Measurements from ENCODE around the gene AGAP9.
"Not testable (repeated sequence)": the region's sequence is repeated elsewhere in the genome, so short reads cannot be mapped to it uniquely, and the experiment has no call there.

AGAP9 gene

DNA sequence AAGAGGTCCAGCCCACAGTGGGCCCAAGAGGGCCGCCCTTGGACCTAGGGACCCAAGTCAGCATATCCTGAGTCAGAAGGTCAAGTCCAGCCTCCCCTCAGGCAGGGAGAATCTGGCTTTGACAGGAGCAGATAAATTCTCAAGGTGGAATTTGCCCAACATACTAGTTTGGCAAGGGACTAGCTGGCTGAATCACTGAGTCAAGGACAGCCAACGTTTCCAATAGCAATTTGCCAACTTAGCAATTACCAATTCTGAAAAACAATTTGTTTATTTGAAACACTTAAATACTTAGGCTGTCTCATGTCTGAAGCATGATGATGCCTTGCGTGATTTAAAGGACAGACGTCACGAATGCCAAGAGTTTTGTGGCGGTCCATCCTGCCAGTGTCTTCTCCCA lies 29.2 kb downstream of the AGAP9 start:
- DNase-seq (ENCODE audit: low read depth); H3K4me3 ChIP-seq (ENCODE audit: control insufficient read depth, low read depth, low read length): not testable (repeated sequence)

DNA sequence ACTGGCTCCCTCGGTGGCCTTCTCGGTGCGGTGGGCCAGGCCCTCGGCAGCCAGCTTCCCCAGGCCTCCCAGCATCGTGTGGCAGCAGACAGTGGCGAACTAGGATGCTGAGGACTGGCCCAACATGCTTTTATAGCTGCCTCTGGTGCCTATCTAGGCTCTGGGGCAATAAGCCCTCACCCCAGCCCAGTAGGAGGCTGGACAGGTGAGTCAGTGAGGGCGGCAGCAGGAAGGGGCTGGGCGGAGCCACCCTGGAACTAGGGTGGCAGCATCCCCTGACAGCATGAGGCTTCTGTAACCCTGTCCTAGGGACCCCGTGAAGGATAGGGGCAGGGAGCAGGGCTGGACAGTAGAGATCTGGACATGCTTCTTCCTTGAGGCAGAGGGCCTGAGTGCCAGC lies 31.8 kb downstream of the AGAP9 start, which contains the start of gene FAM25G:
TSS of gene FAM25G (minus strand) at position 101 of the 400 bp plus-strand sequence. CDS start at position 75, 26 bp downstream.
- not testable (repeated sequence) for H3K4me3 ChIP-seq (ENCODE audit: control insufficient read depth, low read depth, low read length)

DNA sequence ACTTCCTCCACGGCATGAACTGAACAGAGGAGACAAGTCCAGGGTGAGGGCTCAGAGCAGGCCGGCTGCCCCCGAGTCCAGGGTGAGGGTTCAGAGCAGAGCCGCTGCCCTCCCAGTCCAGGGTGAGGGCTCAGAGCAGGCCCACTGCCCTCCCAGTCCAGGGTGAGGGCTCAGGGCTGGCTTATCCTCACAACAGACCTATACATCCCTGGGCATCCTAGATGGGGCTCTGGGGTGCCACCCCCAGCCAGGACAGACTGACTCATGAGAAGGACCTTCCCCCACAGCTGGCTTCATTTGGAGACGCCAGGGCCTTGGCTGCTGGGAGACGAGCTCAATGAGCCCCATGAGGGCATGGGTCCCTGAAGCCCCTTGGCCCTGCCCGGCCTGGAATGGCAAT lies 33.8 kb downstream of the AGAP9 start:
- H3K4me3 ChIP-seq (ENCODE audit: control insufficient read depth, low read depth, low read length), result not testable (repeated sequence)

More for the DNA sequence above, 31.8 kb downstream of the AGAP9 start, which contains the start of gene FAM25G:
- not testable (repeated sequence) for DNase-seq (ENCODE audit: low read depth)

DNA sequence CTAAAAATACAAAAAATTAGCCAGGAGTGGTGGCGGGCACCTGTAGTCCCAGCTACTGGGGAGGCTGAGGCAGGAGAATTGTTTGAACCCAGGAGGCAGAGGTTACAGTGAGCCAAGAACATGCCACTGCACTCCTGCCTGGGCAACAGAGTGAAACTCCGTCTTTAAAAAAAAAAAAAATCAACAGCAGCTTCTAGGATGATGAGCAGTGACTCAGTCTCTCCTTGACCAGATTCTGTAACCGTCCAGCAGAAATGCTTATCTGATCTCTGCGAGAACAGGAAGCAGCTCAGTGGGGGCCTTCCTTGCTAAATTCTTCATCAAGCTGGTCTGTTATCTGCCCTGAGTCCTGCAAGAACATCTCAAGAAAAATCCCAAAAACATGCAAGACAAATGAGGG lies 37.5 kb downstream of the AGAP9 start:
- DNase-seq (ENCODE audit: low read depth), result peak; percentile 34
- not testable (repeated sequence) for H3K4me3 ChIP-seq (ENCODE audit: control insufficient read depth, low read depth, low read length)

More for the DNA sequence above, 33.8 kb downstream of the AGAP9 start:
- DNase-seq (ENCODE audit: low read depth), result not testable (repeated sequence)

DNA sequence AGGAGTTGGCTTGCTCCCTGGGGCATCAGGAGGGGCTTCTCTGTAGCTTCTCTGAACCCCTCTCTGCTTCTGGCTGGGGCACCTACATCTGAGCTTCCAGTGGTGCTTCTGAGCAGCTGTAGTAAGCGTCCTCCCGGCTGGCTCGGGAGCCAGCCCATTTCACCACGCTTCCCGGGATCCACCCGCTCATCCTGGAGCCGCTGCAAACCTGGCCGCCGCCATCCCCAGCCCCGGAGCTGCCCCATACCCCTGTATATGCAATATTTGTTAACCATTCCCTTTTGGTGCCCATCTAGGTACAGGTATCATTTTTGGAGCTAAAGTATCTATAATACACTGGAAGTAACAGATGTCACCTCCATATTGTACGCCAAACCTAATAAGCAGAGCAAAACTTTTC lies 38.7 kb downstream of the AGAP9 start:
- not testable (repeated sequence) for H3K4me3 ChIP-seq (ENCODE audit: control insufficient read depth, low read depth, low read length); DNase-seq (ENCODE audit: low read depth)

DNA sequence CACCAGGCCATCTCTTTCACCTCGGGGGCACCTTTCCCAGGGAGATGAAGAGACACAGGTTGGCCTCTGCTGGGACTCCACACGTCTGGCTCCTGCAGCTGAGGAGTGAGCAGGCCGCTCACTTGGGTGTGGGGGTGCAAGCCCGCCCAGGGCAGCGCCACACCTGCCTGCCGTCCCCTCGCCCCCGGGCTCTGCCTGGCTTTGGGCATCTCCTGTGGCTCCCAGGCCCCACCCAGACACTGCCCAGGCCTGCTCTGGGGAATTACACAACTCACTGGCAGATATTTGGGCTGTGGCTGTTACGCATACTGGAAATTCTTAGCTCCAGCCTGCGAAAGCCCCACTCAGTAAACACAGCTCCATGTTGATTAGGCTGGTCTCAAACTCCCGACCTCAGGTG lies 39.5 kb downstream of the AGAP9 start, which contains the start of gene ANXA8:
TSS of gene ANXA8 (minus strand) at position 193 of the 400 bp plus-strand sequence. CDS start at position 11, 182 bp downstream.
- not testable (repeated sequence) for H3K4me3 ChIP-seq (ENCODE audit: control insufficient read depth, low read depth, low read length); DNase-seq (ENCODE audit: low read depth)

DNA sequence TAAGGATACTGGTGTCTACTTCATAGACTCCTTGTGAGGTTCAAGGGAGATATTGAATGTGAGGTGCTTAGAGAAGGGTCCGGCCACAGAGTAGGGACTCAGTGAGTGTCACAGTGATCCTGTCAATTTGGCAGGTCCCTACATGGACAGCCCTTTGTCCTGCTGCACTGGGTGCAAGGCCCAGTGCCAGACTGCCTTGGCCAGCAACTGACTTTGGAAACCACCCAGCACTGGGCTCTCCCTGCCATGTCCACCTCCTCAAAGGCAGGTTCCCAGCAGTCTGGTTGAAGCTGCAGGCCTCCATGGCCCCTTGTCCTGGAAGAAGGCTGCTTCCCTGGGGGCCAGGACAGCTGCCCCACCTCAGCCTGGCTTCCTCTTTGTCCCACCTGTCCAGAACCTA lies 41.1 kb downstream of the AGAP9 start:
- DNase-seq (ENCODE audit: low read depth); H3K4me3 ChIP-seq (ENCODE audit: control insufficient read depth, low read depth, low read length): not testable (repeated sequence)

DNA sequence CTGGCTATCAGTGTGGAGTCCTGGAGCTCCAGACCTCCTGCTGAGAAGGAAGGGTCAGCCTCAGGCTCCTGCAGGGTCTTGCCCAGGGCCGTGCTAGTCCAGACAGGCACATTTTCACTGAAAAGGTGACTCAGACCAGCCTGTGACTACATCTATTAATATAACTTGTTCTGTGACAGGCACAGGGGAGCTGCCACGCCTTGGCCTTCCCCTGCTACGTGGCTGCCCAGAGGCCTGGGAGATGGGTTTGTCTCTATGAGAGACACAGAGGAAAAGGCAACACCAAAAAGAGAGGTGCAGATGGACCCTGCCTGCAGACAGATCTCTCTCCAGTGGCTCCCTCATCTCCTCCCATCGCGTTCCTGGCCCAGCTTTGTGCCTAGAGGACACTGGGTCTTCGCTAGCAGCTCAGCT lies 41.7 kb downstream of the AGAP9 start:
- not testable (repeated sequence) for DNase-seq (ENCODE audit: low read depth); H3K4me3 ChIP-seq (ENCODE audit: control insufficient read depth, low read depth, low read length)

DNA sequence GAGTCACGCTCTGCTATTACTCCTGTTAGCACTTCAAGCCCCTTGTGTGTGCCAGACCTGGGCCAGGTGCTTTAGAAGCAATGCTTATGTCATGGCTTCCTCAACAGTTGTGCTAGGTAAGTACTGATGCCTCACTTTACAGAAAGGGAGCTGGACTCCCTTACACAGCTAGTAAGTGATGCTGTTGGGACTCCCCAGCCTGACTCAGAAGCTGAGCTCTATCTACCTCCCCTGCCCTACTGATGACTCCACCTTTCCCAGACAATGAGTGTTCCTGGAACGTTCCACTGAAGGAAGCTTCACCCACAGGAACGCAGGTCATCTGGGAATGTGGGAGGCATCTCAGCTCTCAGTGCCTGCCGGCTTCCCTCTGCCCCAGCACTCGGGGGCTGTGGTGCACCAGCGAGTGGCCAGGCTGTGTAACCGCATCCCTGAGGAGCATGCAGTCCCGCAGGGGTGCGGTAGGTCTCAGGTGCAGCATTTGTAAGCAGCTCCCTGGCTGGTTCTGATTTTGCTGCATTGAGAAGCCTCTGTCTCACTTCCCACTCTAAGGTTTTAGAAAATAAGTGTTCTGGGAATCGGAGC lies 42.2 kb downstream of the AGAP9 start:
- not testable (repeated sequence) for H3K4me3 ChIP-seq (ENCODE audit: control insufficient read depth, low read depth, low read length)
- peak; percentile 25 for DNase-seq (ENCODE audit: low read depth)

DNA sequence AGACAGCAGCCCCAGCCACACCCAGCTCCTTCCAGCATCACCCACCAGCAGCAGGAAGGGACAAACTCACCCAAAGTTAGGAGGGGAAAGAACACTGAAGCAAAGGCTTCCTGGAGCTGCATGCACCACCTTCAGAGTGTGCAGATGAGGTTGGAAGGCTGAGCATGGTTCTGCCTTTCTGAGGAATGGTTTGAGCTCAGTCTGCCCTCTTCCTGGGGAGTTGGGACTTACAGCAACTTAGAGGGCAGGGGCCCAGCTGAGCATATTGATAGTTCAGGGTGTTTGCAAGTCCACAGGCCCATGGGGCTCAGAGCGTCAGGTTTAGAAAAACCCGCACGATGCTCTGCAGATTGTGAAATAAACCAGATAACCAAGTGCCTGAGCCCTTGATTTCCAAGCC lies 43.3 kb downstream of the AGAP9 start:
- H3K4me3 ChIP-seq (ENCODE audit: control insufficient read depth, low read depth, low read length); DNase-seq (ENCODE audit: low read depth): not testable (repeated sequence)

DNA sequence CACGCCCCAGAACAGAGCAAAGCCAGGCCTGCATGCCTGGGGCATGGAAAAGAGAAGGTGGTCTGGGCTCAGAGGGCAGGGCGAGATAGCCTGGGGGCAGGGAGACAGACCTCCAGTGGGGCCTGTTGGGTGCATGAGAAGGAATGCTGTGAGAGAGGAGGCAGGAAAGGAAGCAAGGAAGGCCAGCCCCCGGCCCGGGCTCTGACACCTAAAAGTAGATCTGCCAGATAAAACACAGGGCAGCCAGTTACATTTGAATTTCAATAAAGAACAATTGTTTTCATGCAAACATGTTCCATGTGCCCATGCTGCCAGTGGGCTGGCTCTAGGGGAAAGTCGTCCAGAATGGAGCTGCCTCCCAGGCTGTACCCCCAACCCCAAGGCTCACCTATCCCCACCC lies 45.3 kb downstream of the AGAP9 start:
- not testable (repeated sequence) for H3K4me3 ChIP-seq (ENCODE audit: control insufficient read depth, low read depth, low read length); DNase-seq (ENCODE audit: low read depth)

DNA sequence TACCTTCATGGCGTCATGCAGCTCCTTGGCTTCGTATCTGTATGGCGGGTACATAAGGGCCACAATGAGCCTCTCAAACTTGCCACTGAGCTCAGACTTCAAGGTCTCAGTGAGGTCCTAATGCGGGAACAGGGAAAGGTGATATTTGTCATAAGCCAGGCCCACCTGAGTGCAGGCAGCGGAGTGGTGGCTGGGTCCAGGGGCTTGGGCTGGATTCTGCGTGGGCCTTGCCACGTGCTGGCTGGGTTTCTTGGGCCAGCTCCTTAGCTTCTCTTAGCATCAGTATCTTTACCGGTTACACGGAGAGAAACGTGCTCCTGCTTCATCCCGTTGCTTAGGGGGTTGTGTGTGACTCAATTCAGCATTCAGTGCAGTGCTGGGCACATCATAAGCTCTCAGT lies 46.4 kb downstream of the AGAP9 start:
- H3K4me3 ChIP-seq (ENCODE audit: control insufficient read depth, low read depth, low read length); DNase-seq (ENCODE audit: low read depth): not testable (repeated sequence)

DNA sequence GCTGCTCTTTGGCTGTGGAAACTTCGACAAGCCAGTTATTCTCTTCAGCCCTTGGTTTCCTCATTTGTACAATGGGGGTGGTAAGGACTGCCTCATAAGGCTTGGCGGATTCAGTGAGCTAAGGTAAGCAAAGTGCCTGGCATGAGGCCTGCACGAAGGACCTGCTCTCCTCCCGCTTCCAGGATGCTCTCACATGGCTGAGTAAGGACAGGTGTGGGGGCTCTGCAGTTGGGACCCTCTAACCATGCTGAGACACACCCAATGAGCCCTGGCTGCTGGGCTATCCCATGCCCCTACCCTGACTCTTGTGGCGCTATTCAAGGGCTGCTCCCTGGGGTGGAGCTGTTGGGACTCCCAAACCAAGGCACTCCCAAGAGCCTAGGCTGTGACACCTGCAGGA lies 48.3 kb downstream of the AGAP9 start:
- not testable (repeated sequence) for H3K4me3 ChIP-seq (ENCODE audit: control insufficient read depth, low read depth, low read length); DNase-seq (ENCODE audit: low read depth)

DNA sequence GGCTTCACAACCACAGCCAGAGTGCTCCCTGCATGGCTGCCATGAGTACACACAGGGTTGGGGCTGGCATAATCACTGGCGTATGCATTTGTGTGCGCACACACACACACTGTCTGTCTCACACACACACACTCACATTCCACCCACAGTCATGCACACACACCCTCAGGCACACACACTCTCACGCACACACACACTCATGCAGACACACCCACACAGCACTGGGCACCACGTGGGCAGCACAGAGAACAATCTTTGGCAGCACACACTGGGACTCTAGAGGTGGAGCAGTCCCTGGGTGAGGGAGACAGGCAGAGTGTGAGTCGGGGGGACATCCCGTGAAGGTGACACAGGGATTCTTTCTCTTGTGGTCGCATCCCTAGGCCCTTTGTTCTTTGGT lies 49.9 kb downstream of the AGAP9 start:
- DNase-seq (ENCODE audit: low read depth); H3K4me3 ChIP-seq (ENCODE audit: control insufficient read depth, low read depth, low read length): not testable (repeated sequence)

DNA sequence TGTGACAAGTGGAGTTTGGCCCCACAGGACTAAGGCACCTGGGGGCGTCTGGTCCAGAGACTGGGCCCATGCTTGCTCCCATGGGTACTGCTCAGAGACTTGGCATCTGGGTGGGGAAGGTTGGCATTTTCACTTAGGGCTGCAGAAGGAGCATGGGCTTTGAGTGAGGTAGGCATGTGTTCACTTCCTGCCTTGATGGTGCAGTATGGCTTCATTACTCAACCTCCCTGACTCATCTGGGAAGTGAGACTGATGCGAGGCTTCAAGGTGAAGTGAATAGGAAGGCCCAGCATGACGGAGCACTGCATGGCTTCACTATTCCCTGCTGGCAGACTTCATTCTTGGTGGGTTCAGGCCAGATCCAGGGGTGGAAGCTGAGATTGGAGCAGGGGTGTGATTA lies 50.8 kb downstream of the AGAP9 start:
- H3K4me3 ChIP-seq (ENCODE audit: control insufficient read depth, low read depth, low read length); DNase-seq (ENCODE audit: low read depth): not testable (repeated sequence)

DNA sequence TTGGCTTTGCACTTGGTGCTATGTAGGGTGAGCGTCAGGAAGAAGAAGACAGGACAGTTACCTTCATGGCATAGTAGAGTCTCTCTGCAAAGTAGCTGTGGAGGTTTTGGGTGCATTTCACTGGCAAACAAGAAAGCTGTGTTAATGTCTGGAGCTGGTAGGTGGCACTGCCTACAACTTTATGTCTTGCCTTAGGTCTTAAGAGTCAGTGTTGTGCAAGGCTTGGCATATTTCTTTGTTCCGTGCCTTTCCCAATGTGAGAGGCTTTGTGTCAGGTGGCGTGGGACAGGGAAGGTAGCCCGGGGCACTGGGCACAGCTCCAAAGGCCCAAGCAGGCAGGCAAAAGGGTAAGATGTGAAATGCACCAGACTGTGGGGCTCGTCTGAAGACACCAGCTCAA lies 51.4 kb downstream of the AGAP9 start:
- not testable (repeated sequence) for DNase-seq (ENCODE audit: low read depth); H3K4me3 ChIP-seq (ENCODE audit: control insufficient read depth, low read depth, low read length)

DNA sequence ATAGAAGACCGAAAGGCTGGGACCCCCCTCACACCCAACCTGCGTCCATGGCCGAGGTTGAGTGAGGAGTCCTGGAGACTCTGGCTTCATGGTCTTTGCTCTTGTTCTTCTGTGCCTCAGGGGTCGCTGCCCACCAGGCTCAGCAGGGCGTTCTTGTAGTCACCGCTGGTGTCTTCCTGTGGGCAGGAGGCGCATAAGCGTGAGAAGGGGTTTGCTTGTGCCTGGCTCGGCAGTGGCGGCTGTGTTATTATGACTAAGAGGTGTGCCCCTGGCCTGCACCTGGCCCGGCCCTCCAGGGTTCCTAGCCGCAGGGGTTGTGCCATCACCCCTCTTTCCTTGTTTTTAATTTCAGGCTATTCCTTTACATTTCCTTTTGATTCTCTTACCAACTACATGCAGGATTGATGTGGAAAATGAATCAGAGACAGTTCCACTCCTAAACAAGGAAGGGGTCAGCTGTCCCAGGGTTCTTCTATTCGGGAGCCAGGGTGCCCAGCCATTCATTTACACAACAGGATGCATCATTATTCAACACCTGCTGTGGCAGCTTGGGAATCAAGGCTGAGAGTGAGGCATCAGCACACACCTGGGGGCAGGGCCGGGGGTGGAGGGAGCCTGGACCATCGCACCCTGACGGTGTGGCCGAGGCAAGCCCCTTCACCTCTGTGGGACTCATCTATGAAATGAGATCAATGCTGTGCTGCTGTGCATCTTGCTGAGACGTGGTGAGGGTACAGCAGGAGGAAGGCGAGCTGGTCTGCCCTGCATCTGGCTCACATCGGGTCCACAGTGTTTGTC lies 54.5 kb downstream of the AGAP9 start:
- DNase-seq (ENCODE audit: low read depth), result not testable (repeated sequence)

DNA sequence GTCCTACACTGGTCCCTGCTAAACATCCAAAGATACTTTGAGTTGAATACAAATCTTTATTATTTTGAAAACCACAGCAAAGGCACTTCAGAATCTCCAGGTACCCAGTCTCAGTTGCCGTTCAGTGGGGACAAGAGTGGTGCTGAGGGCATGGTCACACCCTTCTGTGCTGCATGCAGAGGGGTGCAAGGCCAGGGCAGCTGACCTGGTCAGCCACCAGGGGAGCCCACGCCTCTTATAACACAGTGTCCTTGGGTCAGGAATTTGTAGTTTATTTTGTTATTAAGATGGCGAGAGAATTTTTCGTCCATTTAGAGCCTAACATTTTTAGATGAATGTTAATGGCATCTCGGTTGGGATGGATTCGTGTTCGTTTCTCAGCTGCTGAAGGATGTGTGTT lies 55.5 kb downstream of the AGAP9 start:
- H3K4me3 ChIP-seq (ENCODE audit: control insufficient read depth, low read depth, low read length); DNase-seq (ENCODE audit: low read depth): not testable (repeated sequence)

More for the DNA sequence above, 54.5 kb downstream of the AGAP9 start:
- H3K4me3 ChIP-seq (ENCODE audit: control insufficient read depth, low read depth, low read length), result not testable (repeated sequence)

DNA sequence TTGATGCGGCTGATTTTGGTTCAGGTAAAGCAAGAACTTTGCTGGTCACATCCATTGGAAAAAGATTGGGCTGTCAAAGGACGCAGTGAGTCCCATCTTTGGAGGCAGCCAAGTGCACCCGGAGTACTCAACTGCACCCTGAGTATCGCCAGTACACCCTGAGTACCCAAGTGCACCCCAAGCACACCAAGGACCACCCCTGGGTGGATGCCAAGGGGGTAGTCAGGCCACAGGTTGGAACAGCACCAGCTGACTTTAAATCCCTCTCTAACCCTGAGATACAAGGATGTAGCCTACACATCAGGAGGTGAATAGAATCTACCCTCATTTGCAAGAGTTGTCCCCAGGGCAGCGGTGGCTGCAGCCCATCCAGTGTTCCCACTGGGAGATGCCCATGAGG lies 56.0 kb downstream of the AGAP9 start:
- not testable (repeated sequence) for DNase-seq (ENCODE audit: low read depth); H3K4me3 ChIP-seq (ENCODE audit: control insufficient read depth, low read depth, low read length)
